ENCODE data around the gene KDM1A. TPM values are rescaled to one million over a fixed set of nuclear protein-coding genes. Genes with fewer than 3 reads are reported as not detected.

KDM1A gene
- total and polyA plus RNA-seq, 10 of the 15 experiments (the other 5 are each of a cell fraction or from before 2014, with no cell fraction given) = 39.2 to 118 (median 98.9) TPM

- no peaks in the 10 kb centered on the region; the same call in 1 of the 2 replicates for H3K79me2 ChIP-seq (ENCODE audit: control insufficient read depth, insufficient read depth, low read length)
Measured at GRCh38 chr1:23097316-23097715, 78.0 kb downstream of the KDM1A start.

More at GRCh38 chr1:23097316-23097715, 78.0 kb downstream of the KDM1A start:
- H3K4me2 ChIP-seq (ENCODE audit: control insufficient read depth, insufficient read depth) = no peak overlapping the region
- BruUV-seq (replicated peaks) = no TSS peak
- no peak overlapping the region for H2AFZ ChIP-seq (ENCODE audit: control insufficient read depth, low read depth, low read length)
- ChIA-PET CTCF (interaction anchor here (0.8 to 20.3 kb wide), 5 partner anchors 11 to 85 kb away, joined by 3 to 961 read pairs (median 3); no protein-coding TSS in a partner anchor), POLR2A (interaction anchor here (5.7 kb wide), 1 partner anchor 88 kb away, joined by 31 read pairs; no protein-coding TSS in a partner anchor), SMC1A (ENCODE audit: uncharacterized antibody, unreplicated experiment) (interaction anchor here (0.8 to 7.6 kb wide), 3 partner anchors 19 to 124 kb away, joined by 3 to 455 read pairs (median 188); no protein-coding TSS in a partner anchor), RAD21 (ENCODE audit: unreplicated experiment) (interaction anchor here (1.2 to 4.6 kb wide), 3 partner anchors 15 to 87 kb away, joined by 17 to 71 read pairs (median 66); no protein-coding TSS in a partner anchor)
- H3K9me3 ChIP-seq (replicated peaks; ENCODE audit: control insufficient read depth, insufficient read depth, low read length) = no peaks in the 10 kb centered on the region
- peaks cover 0 to 6% of the 10 kb centered on the region in 2 experiments; a peak in 3 of 4 replicates for H3K36me3 ChIP-seq (ENCODE audit: control insufficient read depth in 2 of 2, insufficient read depth in 2 of 2, low read length in 1 of 2)
- FAIRE-seq = no peak
- ATAC-seq = no peak
- no peak overlapping the region for H3K27ac ChIP-seq (ENCODE audit: control insufficient read depth, insufficient read depth)
- intact Hi-C loops (cut with micrococcal nuclease; ENCODE audit: unreplicated experiment) (no loop called here), in situ Hi-C loops (cut with MboI) (loop anchor here (5.0 kb wide), 3 partner anchors 90 to 180 kb away; no protein-coding TSS in a partner anchor)
- H3K27me3 ChIP-seq (replicated peaks in 1 of 2; ENCODE audit: control insufficient read depth in 2 of 2, insufficient read depth in 2 of 2, low read length in 1 of 2) = no peaks in the 10 kb centered on the region
- WGBS (ENCODE audit: insufficient coverage, insufficient replicate concordance, low lambda C conversion rate, missing lambda C conversion rate) = 89% methylated on average over 6 of the region's 6 CpGs
- no peak for DNase-seq (ENCODE audit: low read depth, low spot score)
- TF ChIP-seq SMAD5 (IDR thresholded peaks at IDR 0.05; ENCODE audit: low read depth) = no peak
- TF ChIP-seq ATF2 (IDR thresholded peaks at IDR 0.05; ENCODE audit: low read length) = no peak
- TF ChIP-seq ZNF207 (IDR thresholded peaks at IDR 0.05; ENCODE audit: borderline replicate concordance) = no peak
- no peak for TF ChIP-seq CEBPB (IDR thresholded peaks at IDR 0.05; ENCODE audit: borderline replicate concordance in 1 of 2, low read depth in 2 of 2, low read length in 2 of 2)
- TF ChIP-seq BCL3 (IDR thresholded peaks at IDR 0.05; ENCODE audit: borderline replicate concordance, insufficient read depth, low read depth, low read length, poor library complexity, severe bottlenecking) = no peak
- TF ChIP-seq ZBED1 (IDR thresholded peaks at IDR 0.05; ENCODE audit: borderline replicate concordance) = no peak
- no peak for TF ChIP-seq PKNOX1 (IDR thresholded peaks at IDR 0.05)
- TF ChIP-seq NR2C1 (IDR thresholded peaks at IDR 0.05) = no peak
- TF ChIP-seq MTA3 (IDR thresholded peaks at IDR 0.05; ENCODE audit: borderline replicate concordance, low read length) = no peak
- no peak for TF ChIP-seq NKRF (conservative IDR thresholded peaks at IDR 0.05)
- TF ChIP-seq YBX1 (IDR thresholded peaks at IDR 0.05) = no peak
- no peak for TF ChIP-seq ZNF217 (IDR thresholded peaks at IDR 0.05)
- TF ChIP-seq DPF2 (IDR thresholded peaks at IDR 0.05) = no peak
- no peak overlapping the region for H3K4me3 ChIP-seq
- no peaks in the 10 kb centered on the region for H3K4me1 ChIP-seq (ENCODE audit: control insufficient read depth, insufficient read depth, low read length)
- H3K9ac ChIP-seq (ENCODE audit: control insufficient read depth, insufficient read depth, low read length) = no peak overlapping the region
- no peaks in the 10 kb centered on the region for H4K20me1 ChIP-seq (ENCODE audit: control insufficient read depth, insufficient read depth)

Measured in GM12878 (cell line).